A549 (cell line): Measurements from ENCODE around the gene LILRA1. TPM values are rescaled to one million over a fixed set of nuclear protein-coding genes. Genes with fewer than 3 reads are reported as not detected.
A peak's percentile ranks its signal among the peaks of the same experiment; 100 is the strongest.
"Not testable (repeated sequence)": the region's sequence is repeated elsewhere in the genome, so short reads cannot be mapped to it uniquely, and the experiment has no call there.

Experiments
- ATAC-seq, 2 experiments: fragments of 200-7000 bp in 1 of 2; fragments of >200 bp in 1 of 2; cut with Nextera tagmentation in 1 of 2; cut with Tn5 transposase in 1 of 2; 3 replicates each; pipeline versions ENCODE4 v1.8.0 to v1.9.1; 2018 to 2020; ENCODE audit warnings: mild to moderate bottlenecking in 1 of 2, moderate library complexity in 1 of 2
- CTCF ChIA-PET: fragments of 300-600 bp; sonication (Branson Sonifier 250); formaldehyde crosslinking; extraction: SDS; loops from one replicate; lab custom pipeline; 2021; ENCODE audit warnings: antibody characterized with exemption, inconsistent platforms; lab: Yijun Ruan, JAX
- POLR2A ChIA-PET: fragments of 350-600 bp; formaldehyde crosslinking; extraction: SDS; loops from one replicate; lab custom pipeline; 2021; ENCODE audit warnings: antibody characterized with exemption, inconsistent platforms; lab: Yijun Ruan, JAX
- DNase-seq, 2 experiments: peaks; one replicate each; pipeline versions ENCODE4 v3.0.0 to v3.0.0-alpha.2; 2011 to 2016; ENCODE audit warnings: low read depth in 1 of 2, low spot score in 1 of 2
- FAIRE-seq: peaks from 2 replicates; lab custom pipeline; 2011; peaks lifted over from hg19 to GRCh38; lab: Jason Lieb, UNC
- H3K27ac ChIP-seq, 2 experiments: fragments of >200 bp; sonication (Bioruptor Twin); formaldehyde crosslinking; 3 replicates each; pipeline ENCODE4 v1.5.1; 2016 to 2017
- H3K4me1 ChIP-seq: fragments of >200 bp; sonication (Bioruptor Twin); formaldehyde crosslinking; 3 replicates; pipeline ENCODE4 v1.6.1; 2016
- H3K4me2 ChIP-seq: fragments of >200 bp; sonication (Bioruptor Twin); formaldehyde crosslinking; 3 replicates; pipeline ENCODE4 v1.6.1; 2016
- H3K4me3 ChIP-seq: fragments of >200 bp; sonication (Bioruptor Twin); formaldehyde crosslinking; 3 replicates; pipeline ENCODE4 v1.5.1; 2016
- H3K9me3 ChIP-seq: fragments of >200 bp; sonication (Bioruptor Twin); formaldehyde crosslinking; 3 replicates; pipeline ENCODE4 v1.6.1; 2016
- BHLHE40 ChIP-seq: IDR thresholded peaks from 2 replicates; pipeline ENCODE4 v1.6.1; 2012; ENCODE audit warnings: low read depth, low read length, inconsistent platforms
- CBX2 ChIP-seq: fragments of 200-600 bp; sonication (generic); IDR thresholded peaks from 2 replicates; pipeline ENCODE4 v1.6.1; 2016; ENCODE audit warnings: low read depth, mild to moderate bottlenecking, borderline replicate concordance
- CBX8 ChIP-seq: fragments of 200-600 bp; sonication (generic); IDR thresholded peaks from 2 replicates; pipeline ENCODE4 v1.6.1; 2016
- CEBPB ChIP-seq, 2 experiments: fragments of >200 bp in 1 of 2; sonication (Bioruptor Twin) in 1 of 2; formaldehyde crosslinking in 1 of 2; IDR thresholded peaks; 2 replicates each; pipeline ENCODE4 v1.6.1; 2012 to 2016
- E2F6 ChIP-seq: IDR thresholded peaks from 2 replicates; pipeline ENCODE4 v1.6.1; 2012; ENCODE audit warnings: low read depth, borderline replicate concordance
- EHF ChIP-seq: fragments of 250-450 bp; sonication (Bioruptor Pico); IDR thresholded peaks from 2 replicates; pipeline ENCODE4 v1.5.0; 2020; ENCODE audit warnings: mild to moderate bottlenecking
- ESRRA ChIP-seq: fragments of 150-350 bp; IDR thresholded peaks from 2 replicates; pipeline ENCODE4 v1.6.1; 2014; ENCODE audit warnings: mild to moderate bottlenecking, low read length, borderline replicate concordance
- FOSB ChIP-seq: fragments of 250-450 bp; sonication (Bioruptor Pico); IDR thresholded peaks from 2 replicates; pipeline ENCODE4 v1.5.0; 2020; ENCODE audit warnings: mild to moderate bottlenecking, moderate library complexity
- FOSL2 ChIP-seq, 2 experiments: fragments of 450-650 bp in 1 of 2; fragments of >200 bp in 1 of 2; sonication (Bioruptor Twin) in 1 of 2; formaldehyde crosslinking; IDR thresholded peaks; 2 replicates each; pipeline versions ENCODE4 v1.5.0 to v1.6.1; 2016 to 2020; ENCODE audit warnings: mild to moderate bottlenecking in 1 of 2, moderate library complexity in 1 of 2
- FOXS1 ChIP-seq: fragments of 250-450 bp; sonication (Bioruptor Pico); IDR thresholded peaks from 2 replicates; pipeline ENCODE4 v1.5.0; 2020; ENCODE audit warnings: mild to moderate bottlenecking, moderate library complexity
- GATA3 ChIP-seq: IDR thresholded peaks from 2 replicates; pipeline ENCODE4 v1.6.1; 2012; ENCODE audit warnings: borderline replicate concordance
- HOXA7 ChIP-seq: fragments of 250-450 bp; sonication (Bioruptor Pico); IDR thresholded peaks from 2 replicates; pipeline ENCODE4 v1.5.0; 2020; ENCODE audit warnings: mild to moderate bottlenecking, moderate library complexity
- HOXB13 ChIP-seq: fragments of 250-450 bp; sonication (Bioruptor Pico); IDR thresholded peaks from 2 replicates; pipeline ENCODE4 v1.5.0; 2020; ENCODE audit warnings: low read depth, mild to moderate bottlenecking, moderate library complexity
- HOXB5 ChIP-seq: fragments of 250-450 bp; sonication (Bioruptor Pico); IDR thresholded peaks from 2 replicates; pipeline ENCODE4 v1.5.0; 2020; ENCODE audit warnings: mild to moderate bottlenecking, moderate library complexity
- JUNB ChIP-seq: fragments of >200 bp; sonication (Bioruptor Twin); formaldehyde crosslinking; IDR thresholded peaks from 2 replicates; pipeline ENCODE4 v1.6.1; 2016
- KDM1A ChIP-seq: fragments of 200-600 bp; sonication (generic); IDR thresholded peaks from 2 replicates; pipeline ENCODE4 v1.6.1; 2016; ENCODE audit warnings: low read depth, mild to moderate bottlenecking
- KDM5A ChIP-seq: fragments of 200-600 bp; sonication (generic); IDR thresholded peaks from 2 replicates; pipeline ENCODE4 v1.6.1; 2016; ENCODE audit warnings: antibody characterized with exemption, mild to moderate bottlenecking
- MAFK ChIP-seq: fragments of 450-650 bp; IDR thresholded peaks from 2 replicates; pipeline ENCODE4 v1.6.1; 2014; ENCODE audit not compliant: partially characterized antibody
- PBX3 ChIP-seq: IDR thresholded peaks from 2 replicates; pipeline ENCODE4 v1.6.1; 2012
- RAD21 ChIP-seq, 2 experiments: fragments of >200 bp in 1 of 2; sonication (Bioruptor Twin) in 1 of 2; formaldehyde crosslinking in 1 of 2; IDR thresholded peaks in 1 of 2; conservative IDR thresholded peaks in 1 of 2; 2 replicates in 1 of 2; 3 replicates in 1 of 2; pipeline ENCODE4 v1.6.1; 2012 to 2018; ENCODE audit warnings: inconsistent platforms in 1 of 2
- RARB ChIP-seq: fragments of 250-450 bp; sonication (Bioruptor Pico); IDR thresholded peaks from 2 replicates; pipeline ENCODE4 v1.8.0; 2021; ENCODE audit warnings: mild to moderate bottlenecking, moderate library complexity
- REST ChIP-seq: fragments of 200-600 bp; sonication (generic); IDR thresholded peaks from 2 replicates; pipeline ENCODE4 v1.6.1; 2016; ENCODE audit warnings: antibody characterized with exemption, mild to moderate bottlenecking, moderate library complexity
- SREBF2 ChIP-seq: fragments of 450-650 bp; IDR thresholded peaks from 2 replicates; pipeline ENCODE4 v1.6.1; 2014; ENCODE audit warnings: mild to moderate bottlenecking, moderate library complexity
- TP53 ChIP-seq: fragments of 250-450 bp; sonication (Bioruptor Pico); IDR thresholded peaks from 2 replicates; pipeline ENCODE4 v1.5.0; 2021; ENCODE audit warnings: mild to moderate bottlenecking, moderate library complexity
- WGBS: methylation state at CpG from one replicate; pipeline ENCODE4 v1.1.6; 2017; ENCODE audit errors: missing lambda C conversion rate; 5-methylcytosine and 5-hydroxymethylcytosine counted together
- polyA plus RNA-seq, 4 experiments: library from polyadenylated mRNA; depleted of rRNA in 3 of 4; stranded (reverse); fragments of >200 nt; fragmentation: RNase III in 1 of 4; extraction: RNeasy Plus Mini Kit Qiagen cat#74134 plus additional on column Dnase treatment in 1 of 4; gene quantifications; 2 replicates in 3 of 4; 3 replicates in 1 of 4; pipeline ENCODE4 v1.2.3, GENCODE V29; 2011 to 2017

The LILRA1 gene
- polyA plus RNA-seq, 2 of the 4 experiments (the other 2 are of a cell fraction): not detected

GRCh38 chr19:54574051-54574450 is 19.4 kb upstream of the LILRA1 start:
- H3K9me3 ChIP-seq: no peaks in the 10 kb centered on the region; the same call in 2 of the 3 replicates
- no peak overlapping the region for H3K27ac ChIP-seq
- H3K4me1 ChIP-seq: no peaks in the 10 kb centered on the region
- no peak overlapping the region for H3K4me3 ChIP-seq
- H3K4me2 ChIP-seq: no peak overlapping the region
- DNase-seq (no peak), FAIRE-seq (no peak), ATAC-seq (peak in 1 of 2 experiments; percentile 14; a peak in 1 of 6 replicates)
- ChIA-PET POLR2A (no interaction called here), CTCF (no interaction called here)
- TF ChIP-seq BHLHE40: no peak
- WGBS: 2% methylated on average over 4 of the region's 4 CpGs

GRCh38 chr19:54574527-54575056 is 18.8 kb upstream of the LILRA1 start:
- POLR2A ChIA-PET: no interaction called here
- no peaks in the 10 kb centered on the region; the same call in 2 of the 3 replicates for H3K9me3 ChIP-seq

GRCh38 chr19:54575205-54575604 is 18.2 kb upstream of the LILRA1 start:
- H3K4me3 ChIP-seq, CTCF ChIA-PET, H3K4me1 ChIP-seq, H3K4me2 ChIP-seq, POLR2A ChIA-PET, FAIRE-seq, H3K27ac ChIP-seq, DNase-seq, H3K9me3 ChIP-seq, ATAC-seq: not testable (repeated sequence)
- 2% methylated on average over 7 of the region's 9 CpGs for WGBS

More at GRCh38 chr19:54574527-54575056, 18.8 kb upstream of the LILRA1 start:
- TF ChIP-seq FOXS1: no peak
- TF ChIP-seq JUNB: no peak
- no peak for TF ChIP-seq GATA3
- TF ChIP-seq CBX8: no peak
- TF ChIP-seq CBX2: no peak
- no peak for TF ChIP-seq RARB (CRISPR knock-in tag)
- TF ChIP-seq SREBF2: no peak
- no peak for TF ChIP-seq FOSL2 (IDR thresholded peaks at IDR 0.05)
- no peak for TF ChIP-seq FOSL2 (CRISPR knock-in tag; IDR thresholded peaks at IDR 0.05)
- no peak for TF ChIP-seq HOXB13 (CRISPR knock-in tag)
- no peak for TF ChIP-seq BHLHE40
- no peak for TF ChIP-seq HOXA7
- TF ChIP-seq FOSB (CRISPR knock-in tag): no peak
- no peak for TF ChIP-seq TP53
- no peak for TF ChIP-seq KDM1A
- TF ChIP-seq MAFK: no peak
- no peak for TF ChIP-seq KDM5A
- ATAC-seq (no peak; a peak in 1 of 6 replicates), DNase-seq (no peak), FAIRE-seq (no peak)
- Histone ChIP-seq H3K4me3 (no peak overlapping the region), H3K4me1 (no peaks in the 10 kb centered on the region), H3K27ac (no peak overlapping the region), H3K4me2 (no peak overlapping the region)
- WGBS: 7% methylated on average over 12 of the region's 12 CpGs
- CTCF ChIA-PET: no interaction called here

- TF ChIP-seq FOSB (CRISPR knock-in tag): no peak
- TF ChIP-seq ESRRA: no peak
- TF ChIP-seq HOXB5 (CRISPR knock-in tag): no peak
- Histone ChIP-seq H3K4me3 (no peak overlapping the region), H3K9me3 (no peaks in the 10 kb centered on the region; the same call in 2 of the 3 replicates), H3K4me2 (no peak overlapping the region), H3K27ac (no peak overlapping the region), H3K4me1 (no peaks in the 10 kb centered on the region)
- ATAC-seq (peak in 1 of 2 experiments; percentile 45; a peak in 3 of 6 replicates), FAIRE-seq (no peak), DNase-seq (no peak)
- WGBS: 12% methylated on average over 6 of the region's 6 CpGs
- CTCF ChIA-PET: no interaction called here
- POLR2A ChIA-PET: no interaction called here
These were observed 16.9 kb upstream of the LILRA1 start for GRCh38 chr19:54576411-54576976.

- Histone ChIP-seq H3K9me3 (no peaks in the 10 kb centered on the region; the same call in 2 of the 3 replicates), H3K27ac (no peak overlapping the region), H3K4me3 (no peak overlapping the region), H3K4me2 (no peak overlapping the region), H3K4me1 (no peaks in the 10 kb centered on the region)
- CTCF ChIA-PET: no interaction called here
- POLR2A ChIA-PET: no interaction called here
- ATAC-seq (no peak), FAIRE-seq (no peak), DNase-seq (no peak)
- WGBS: 0% methylated on average over 3 of the region's 3 CpGs
- TF ChIP-seq E2F6: no peak
- TF ChIP-seq EHF: no peak
- no peak for TF ChIP-seq PBX3
- no peak for TF ChIP-seq RAD21 (conservative IDR thresholded peaks at IDR 0.05 in 1 of 2, IDR thresholded peaks at IDR 0.05 in 1 of 2)
- TF ChIP-seq CBX8: no peak
- TF ChIP-seq CEBPB (IDR thresholded peaks at IDR 0.05): no peak
- TF ChIP-seq REST: no peak
These were observed 16.1 kb upstream of the LILRA1 start for GRCh38 chr19:54577334-54577733.
